Measurements from ENCODE around the gene CACNA2D2. TPM values are rescaled to one million over a fixed set of nuclear protein-coding genes. Genes with fewer than 3 reads are reported as not detected.

The CACNA2D2 gene
- total and polyA plus RNA-seq, 2 of the 13 experiments (the other 11 are each of a cell fraction or from before 2014, with no cell fraction given): not detected

DNA sequence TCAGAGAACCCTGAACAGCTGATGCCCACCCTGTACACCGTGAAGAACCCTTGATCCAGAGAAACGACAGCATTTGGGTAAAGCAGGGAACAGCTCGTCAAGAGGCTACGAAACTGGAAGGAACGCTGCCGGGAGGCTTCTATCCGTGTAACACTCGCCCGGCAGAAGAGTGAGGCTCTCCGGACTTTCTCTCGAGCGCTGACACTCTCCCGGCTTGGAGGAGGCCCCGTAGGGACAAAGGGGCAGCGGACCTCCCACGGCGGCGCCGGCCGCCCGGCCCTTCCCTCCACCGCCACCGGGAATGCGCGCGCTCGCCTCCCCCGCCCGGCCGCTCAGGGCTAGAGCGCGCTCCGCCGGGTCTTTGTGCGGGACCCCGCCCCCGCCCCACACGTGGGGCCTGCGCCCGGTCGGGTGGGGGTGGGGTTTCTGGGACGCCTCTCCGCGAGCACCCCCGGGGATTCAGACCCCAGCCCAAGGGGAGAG lies 182.5 kb downstream of the CACNA2D2 start (continued):
- TF ChIP-seq HOMEZ (CRISPR knock-in tag; IDR thresholded peaks at IDR 0.05; ENCODE audit: low read depth) (no peak), U2AF2 (IDR thresholded peaks at IDR 0.05; ENCODE audit: low read depth, low read length) (no peak), MXD4 (CRISPR knock-in tag; IDR thresholded peaks at IDR 0.05) (peak; percentile 89), THAP9 (CRISPR knock-in tag; IDR thresholded peaks at IDR 0.05; ENCODE audit: borderline replicate concordance) (no peak), PAF1 (CRISPR knock-in tag; IDR thresholded peaks at IDR 0.05) (no peak), PHF5A (CRISPR knock-in tag; IDR thresholded peaks at IDR 0.05; ENCODE audit: low read depth, unreplicated experiment) (no peak), ZNF263 (CRISPR knock-in tag; IDR thresholded peaks at IDR 0.05) (no peak), MYNN (CRISPR knock-in tag; IDR thresholded peaks at IDR 0.05; ENCODE audit: low read depth) (no peak), RBM22 (optimal IDR thresholded peaks at IDR 0.05; ENCODE audit: low read length) (no peak), ZNF251 (CRISPR knock-in tag; IDR thresholded peaks at IDR 0.05) (no peak), HNRNPK (IDR thresholded peaks at IDR 0.05; ENCODE audit: low read depth, low read length, poor library complexity, severe bottlenecking) (peak; percentile 6), ZNF782 (CRISPR knock-in tag; IDR thresholded peaks at IDR 0.05; ENCODE audit: borderline replicate concordance) (no peak), MYC (CRISPR knock-in tag; IDR thresholded peaks at IDR 0.05; ENCODE audit: borderline replicate concordance) (peak; percentile 90), ZNF547 (CRISPR knock-in tag; IDR thresholded peaks at IDR 0.05) (no peak)
- TF ChIP-seq, protein P1, sequence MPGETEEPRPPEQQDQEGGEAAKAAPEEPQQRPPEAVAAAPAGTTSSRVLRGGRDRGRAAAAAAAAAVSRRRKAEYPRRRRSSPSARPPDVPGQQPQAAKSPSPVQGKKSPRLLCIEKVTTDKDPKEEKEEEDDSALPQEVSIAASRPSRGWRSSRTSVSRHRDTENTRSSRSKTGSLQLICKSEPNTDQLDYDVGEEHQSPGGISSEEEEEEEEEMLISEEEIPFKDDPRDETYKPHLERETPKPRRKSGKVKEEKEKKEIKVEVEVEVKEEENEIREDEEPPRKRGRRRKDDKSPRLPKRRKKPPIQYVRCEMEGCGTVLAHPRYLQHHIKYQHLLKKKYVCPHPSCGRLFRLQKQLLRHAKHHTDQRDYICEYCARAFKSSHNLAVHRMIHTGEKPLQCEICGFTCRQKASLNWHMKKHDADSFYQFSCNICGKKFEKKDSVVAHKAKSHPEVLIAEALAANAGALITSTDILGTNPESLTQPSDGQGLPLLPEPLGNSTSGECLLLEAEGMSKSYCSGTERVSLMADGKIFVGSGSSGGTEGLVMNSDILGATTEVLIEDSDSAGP (CRISPR knock-in tag; IDR thresholded peaks at IDR 0.05; ENCODE audit: borderline replicate concordance): no peak

All from HepG2 (cell line).